Transverse colon (tissue), 4 donors: ENCODE data around the gene HOXD3. TPM values are rescaled to one million over a fixed set of nuclear protein-coding genes. Genes with fewer than 3 reads are reported as not detected.

ENCODE experiments used
- DNase-seq: peaks from one replicate; pipeline ENCODE4 v3.0.0-alpha.2; 2019
- H3K27ac ChIP-seq, 4 donors: fragments of 200-600 bp; sonication (generic); 2 replicates each; pipeline ENCODE4 v1.5.1; 2016 to 2018; ENCODE audit warnings: inconsistent platforms in 4 of 4
- H3K27me3 ChIP-seq: fragments of 200-600 bp; sonication (generic); 2 replicates; pipeline ENCODE4 v1.5.1; 2017; ENCODE audit warnings: inconsistent platforms
- H3K36me3 ChIP-seq, 4 donors: fragments of 200-600 bp; sonication (generic); 2 replicates each; pipeline ENCODE4 v1.5.1; 2017 to 2019; ENCODE audit warnings: inconsistent platforms in 4 of 4
- H3K4me1 ChIP-seq, 4 donors: fragments of 200-600 bp; sonication (generic); 2 replicates each; pipeline ENCODE4 v1.5.1; 2017 to 2020; ENCODE audit warnings: inconsistent platforms in 4 of 4
- H3K4me3 ChIP-seq, 4 donors: fragments of 200-600 bp; sonication (generic); 1 replicate in 1 of 4; 2 replicates in 3 of 4; pipeline versions ENCODE4 v1.5.1 to v1.6.1; 2017 to 2019; ENCODE audit warnings: inconsistent platforms in 4 of 4
- H3K9me3 ChIP-seq, 2 donors: fragments of 200-600 bp; sonication (generic); 2 replicates each; pipeline ENCODE4 v1.5.1; 2017 to 2019; ENCODE audit warnings: inconsistent platforms in 2 of 2
- EP300 ChIP-seq: sonication (generic); formaldehyde crosslinking; IDR thresholded peaks from one replicate; pipeline ENCODE4 v1.6.1; 2017; ENCODE audit warnings: antibody characterized with exemption, low read depth
- POLR2A ChIP-seq: fragments of 450-650 bp; IDR thresholded peaks from one replicate; pipeline ENCODE4 v1.6.1; 2016; ENCODE audit warnings: antibody characterized with exemption, mild to moderate bottlenecking, moderate library complexity
- POLR2AphosphoS5 ChIP-seq, 3 donors: sonication (generic); formaldehyde crosslinking; IDR thresholded peaks; one replicate each; pipeline ENCODE4 v1.6.1; 2016; ENCODE audit warnings: antibody characterized with exemption in 3 of 3
- WGBS, 2 donors: methylation state at CpG; one replicate each; pipeline ENCODE4 v1.1.5; 2018; ENCODE audit warnings: low coverage in 1 of 2; 5-methylcytosine and 5-hydroxymethylcytosine counted together
- in situ Hi-C, 4 donors: fragments of 200-750 bp; cut with MboI; loops; one replicate each; pipeline versions ENCODE4 v1.15.0 to v1.15.1; 2017; ENCODE audit warnings: low sequenced_read_pairs in 3 of 4, low pct_ligation_motif_present in 1 of 4, low pct_unique_long_range_greater_than_20kb in 1 of 4
- intact Hi-C: fragments of 100-400 bp; cut with DNase I; formaldehyde crosslinking; loops from one replicate; pipeline ENCODE4 v1.15.1; 2023; ENCODE audit warnings: low total_unique reads
- total RNA-seq, 4 donors: library from RNA; depleted of rRNA; stranded (reverse); fragments of >200 nt; gene quantifications; one replicate each; pipeline ENCODE4 v1.1.0, GENCODE V29; 2016
- TF ChIP-seq, protein P1 (sequence below), 5 experiments: fragments of 200-600 bp in 3 of 5; fragments of 450-650 bp in 2 of 5; sonication (generic) in 3 of 5; IDR thresholded peaks; 1 replicate in 2 of 5; 2 replicates in 3 of 5; pipeline ENCODE4 v1.5.1; 2016 to 2017; ENCODE audit warnings: antibody characterized with exemption in 5 of 5, inconsistent platforms in 3 of 5, mild to moderate bottlenecking in 2 of 5, moderate library complexity in 1 of 5

The HOXD3 gene
- total RNA-seq, 4 donors from 2014 or later, result 2.0 to 15.7 (median 7.6) TPM; not detected in 1

DNA sequence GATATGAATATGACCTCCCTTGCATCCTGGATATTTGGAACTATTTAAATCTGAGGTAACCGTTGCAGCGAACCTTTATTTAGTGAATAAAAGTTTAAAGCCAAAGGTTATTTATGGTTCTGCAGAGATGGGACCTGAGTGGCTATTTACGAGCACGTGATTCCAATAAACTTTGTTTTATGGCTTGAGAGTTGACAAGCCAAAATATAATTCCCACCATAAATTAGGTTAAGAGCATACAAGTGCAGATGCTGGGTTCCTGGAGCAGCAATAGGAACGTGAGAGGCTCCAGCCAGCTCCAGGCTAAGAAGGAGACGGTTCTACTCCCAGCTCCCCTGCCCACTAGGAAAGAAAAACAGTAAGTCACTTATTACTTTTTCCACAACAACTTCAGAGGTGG lies 11.0 kb upstream of the HOXD3 start:
- H3K4me1 ChIP-seq, result peaks cover 8 to 35% (median 21%) of the 10 kb centered on the region in 4 donors
- no peak overlapping the region for H3K4me3 ChIP-seq
- 14 to 19% methylated on average over 3 to 6 of the region's 6 CpGs for WGBS, 2 donors
- H3K9me3 ChIP-seq, result no peaks in the 10 kb centered on the region
- H3K27ac ChIP-seq, result peak overlapping the region in 1 of 4 donors; percentile 43
- intact Hi-C loops, result no loop called here
- peaks cover 10% of the 10 kb centered on the region for H3K27me3 ChIP-seq
- in situ Hi-C loops, result loop anchor here in 3 of 4 donors (10.0 to 25.0 kb wide), 3 partner anchors 409 to 666 kb away; no protein-coding TSS in a partner anchor
- DNase-seq, result no peak
- TF ChIP-seq, protein P1, sequence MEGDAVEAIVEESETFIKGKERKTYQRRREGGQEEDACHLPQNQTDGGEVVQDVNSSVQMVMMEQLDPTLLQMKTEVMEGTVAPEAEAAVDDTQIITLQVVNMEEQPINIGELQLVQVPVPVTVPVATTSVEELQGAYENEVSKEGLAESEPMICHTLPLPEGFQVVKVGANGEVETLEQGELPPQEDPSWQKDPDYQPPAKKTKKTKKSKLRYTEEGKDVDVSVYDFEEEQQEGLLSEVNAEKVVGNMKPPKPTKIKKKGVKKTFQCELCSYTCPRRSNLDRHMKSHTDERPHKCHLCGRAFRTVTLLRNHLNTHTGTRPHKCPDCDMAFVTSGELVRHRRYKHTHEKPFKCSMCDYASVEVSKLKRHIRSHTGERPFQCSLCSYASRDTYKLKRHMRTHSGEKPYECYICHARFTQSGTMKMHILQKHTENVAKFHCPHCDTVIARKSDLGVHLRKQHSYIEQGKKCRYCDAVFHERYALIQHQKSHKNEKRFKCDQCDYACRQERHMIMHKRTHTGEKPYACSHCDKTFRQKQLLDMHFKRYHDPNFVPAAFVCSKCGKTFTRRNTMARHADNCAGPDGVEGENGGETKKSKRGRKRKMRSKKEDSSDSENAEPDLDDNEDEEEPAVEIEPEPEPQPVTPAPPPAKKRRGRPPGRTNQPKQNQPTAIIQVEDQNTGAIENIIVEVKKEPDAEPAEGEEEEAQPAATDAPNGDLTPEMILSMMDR (IDR thresholded peaks at IDR 0.05), result no peak
- no peak for TF ChIP-seq POLR2A
- TF ChIP-seq POLR2AphosphoS5 (IDR thresholded peaks at IDR 0.05), result peak in 1 of 3 donors; percentile 51
- TF ChIP-seq EP300, result no peak
- no peaks in the 10 kb centered on the region for H3K36me3 ChIP-seq

GRCh38 chr2:176146645-176147044 lies 10.5 kb upstream of the HOXD3 start:
- in situ Hi-C loops, result loop anchor here in 3 of 4 donors (10.0 to 25.0 kb wide), 3 partner anchors 408 to 666 kb away; no protein-coding TSS in a partner anchor
- Histone ChIP-seq H3K4me1 (peaks cover 8 to 32% (median 19%) of the 10 kb centered on the region in 4 donors), H3K27ac (no peak overlapping the region), H3K9me3 (no peaks in the 10 kb centered on the region), H3K36me3 (no peaks in the 10 kb centered on the region), H3K4me3 (no peak overlapping the region), H3K27me3 (peaks cover 12% of the 10 kb centered on the region)
- TF ChIP-seq POLR2AphosphoS5 (IDR thresholded peaks at IDR 0.05), result no peak
- TF ChIP-seq, protein P1 (IDR thresholded peaks at IDR 0.05), result no peak
- TF ChIP-seq EP300, result no peak
- no peak for TF ChIP-seq POLR2A
- DNase-seq, result no peak
- intact Hi-C loops, result no loop called here

GRCh38 chr2:176147210-176147799 lies 9.8 kb upstream of the HOXD3 start:
- no peaks in the 10 kb centered on the region for H3K36me3 ChIP-seq
- peaks cover 15% of the 10 kb centered on the region for H3K27me3 ChIP-seq
- peaks cover 8 to 32% (median 19%) of the 10 kb centered on the region in 4 donors for H3K4me1 ChIP-seq
- TF ChIP-seq POLR2A (no peak), POLR2AphosphoS5 (IDR thresholded peaks at IDR 0.05) (no peak), EP300 (no peak)
- TF ChIP-seq, protein P1 (IDR thresholded peaks at IDR 0.05), result no peak
- in situ Hi-C loops, result loop anchor here in 3 of 4 donors (10.0 to 25.0 kb wide), 3 partner anchors 407 to 665 kb away; no protein-coding TSS in a partner anchor
- H3K9me3 ChIP-seq, result no peaks in the 10 kb centered on the region
- no peak for DNase-seq
- 75 to 77% methylated on average over 9 to 32 of the region's 32 CpGs for WGBS, 2 donors
- intact Hi-C loops, result no loop called here
- no peak overlapping the region for H3K4me3 ChIP-seq
- H3K27ac ChIP-seq, result no peak overlapping the region

DNA sequence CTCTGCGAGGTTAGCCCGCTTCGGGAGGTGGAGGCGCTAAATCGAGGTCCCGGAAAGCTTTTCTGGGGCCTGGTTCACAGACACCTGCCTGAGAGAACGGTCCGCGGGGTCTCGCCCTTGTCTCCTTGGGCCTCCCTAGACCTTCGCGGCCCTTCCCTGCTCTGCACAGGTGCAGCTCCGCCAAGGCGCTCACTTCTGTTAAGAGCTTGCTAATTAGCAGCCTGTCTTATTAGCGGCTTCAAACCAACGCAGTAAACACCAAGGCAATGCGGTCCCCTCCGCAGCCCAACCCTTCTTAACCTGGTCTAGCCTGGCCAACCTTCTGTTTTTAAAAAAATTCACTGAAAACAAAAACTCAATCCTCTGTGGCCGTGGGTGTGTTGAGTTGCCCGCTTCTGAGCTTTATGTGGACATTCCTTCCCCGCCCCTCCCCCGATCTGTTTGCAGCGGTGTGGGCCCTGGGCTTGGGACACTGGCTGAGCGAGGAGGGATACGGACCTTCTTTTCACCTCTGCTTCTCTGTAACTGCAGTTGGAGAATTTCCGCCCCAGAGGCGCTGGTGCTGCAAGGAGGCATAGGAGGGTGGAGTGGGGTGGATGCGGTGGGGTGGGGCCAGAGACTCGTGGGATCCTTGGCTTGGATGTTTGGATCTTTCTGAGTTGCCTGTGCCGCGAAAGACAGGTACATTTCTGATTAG lies 9.2 kb upstream of the HOXD3 start:
- in situ Hi-C loops, result loop anchor here in 3 of 4 donors (10.0 to 25.0 kb wide), 3 partner anchors 407 to 664 kb away; no protein-coding TSS in a partner anchor
- Histone ChIP-seq H3K36me3 (peaks cover 0 to 4% (median 0%) of the 10 kb centered on the region in 4 donors), H3K9me3 (no peaks in the 10 kb centered on the region), H3K27me3 (peaks cover 15% of the 10 kb centered on the region), H3K27ac (no peak overlapping the region), H3K4me1 (peaks cover 8 to 28% (median 17%) of the 10 kb centered on the region in 4 donors), H3K4me3 (no peak overlapping the region)
- DNase-seq, result no peak
- 20 to 58% methylated on average over 2 to 31 of the region's 31 CpGs for whole genome bisulfite sequencing, 2 donors
- intact Hi-C loops, result no loop called here
- TF ChIP-seq, protein P1 (IDR thresholded peaks at IDR 0.05), result no peak
- TF ChIP-seq POLR2A, result no peak
- no peak for TF ChIP-seq EP300
- no peak for TF ChIP-seq POLR2AphosphoS5 (IDR thresholded peaks at IDR 0.05)
